T-helper 2 cell (primary cell): ENCODE results near the gene GRIA2.
"Not testable (repeated sequence)": the region's sequence is repeated elsewhere in the genome, so short reads cannot be mapped to it uniquely, and the experiment has no call there.

Experiments
- DNase-seq, 5 experiments: peaks; one replicate each; pipeline versions ENCODE4 v3.0.0 to v3.0.0-alpha.2; 2012 to 2022
- total RNA-seq, 2 donors: gene quantifications; one replicate each; lab custom pipeline; 2026; lab: John Stamatoyannopoulos, UW

Gene GRIA2
- 0 reads per million in 2 donors for total RNA-seq

- peak in 1 of 5 experiments; percentile 46 for DNase-seq
These were observed at the start of gene GRIA2 for GRCh38 chr4:157220371-157220881. TSS of gene GRIA2 (plus strand) at chr4:157220728. CDS start at chr4:157221043, 315 bp downstream.

GRCh38 chr4:157172011-157172410, 48.5 kb upstream of the GRIA2 start:
- no peak for DNase-seq

GRCh38 chr4:157180268-157180667, 40.3 kb upstream of the GRIA2 start:
- not testable (repeated sequence) for DNase-seq

- no peak for DNase-seq
These were observed 36.2 kb upstream of the GRIA2 start for GRCh38 chr4:157184300-157184699.

- no peak for DNase-seq
These were observed 35.2 kb upstream of the GRIA2 start for GRCh38 chr4:157185363-157185762.

GRCh38 chr4:157195374-157195773, 25.2 kb upstream of the GRIA2 start:
- DNase-seq: no peak

- no peak for DNase-seq
These were observed 24.5 kb upstream of the GRIA2 start for GRCh38 chr4:157196046-157196445.

GRCh38 chr4:157204634-157205244, 15.8 kb upstream of the GRIA2 start:
- peak in 1 of 5 experiments; percentile 17 for DNase-seq

- DNase-seq: no peak
These were observed 2.8 kb upstream of the GRIA2 start for GRCh38 chr4:157217708-157218107.

- DNase-seq: no peak
These were observed 687 bp upstream of the GRIA2 start for GRCh38 chr4:157219711-157220370.

- no peak for DNase-seq
These were observed 932 bp downstream of the GRIA2 start for GRCh38 chr4:157221426-157221894.

- DNase-seq: no peak
These were observed 1.6 kb downstream of the GRIA2 start for GRCh38 chr4:157221895-157222770.

- DNase-seq: no peak
These were observed 2.2 kb downstream of the GRIA2 start for GRCh38 chr4:157222771-157223160.

GRCh38 chr4:157223456-157223855, 2.9 kb downstream of the GRIA2 start:
- no peak for DNase-seq

GRCh38 chr4:157225096-157225495, 4.6 kb downstream of the GRIA2 start:
- DNase-seq: no peak

- DNase-seq: no peak
These were observed 5.5 kb downstream of the GRIA2 start for GRCh38 chr4:157226035-157226434.

- DNase-seq: no peak
These were observed 6.1 kb downstream of the GRIA2 start for GRCh38 chr4:157226601-157227000.

- DNase-seq: no peak
These were observed 11.0 kb downstream of the GRIA2 start for GRCh38 chr4:157231525-157231924.

- no peak for DNase-seq
These were observed 22.3 kb downstream of the GRIA2 start for GRCh38 chr4:157242871-157243270.

- DNase-seq: no peak
These were observed 23.8 kb downstream of the GRIA2 start for GRCh38 chr4:157244348-157244747.

GRCh38 chr4:157245351-157245750, 24.8 kb downstream of the GRIA2 start:
- DNase-seq: no peak

- no peak for DNase-seq
These were observed 26.4 kb downstream of the GRIA2 start for GRCh38 chr4:157246964-157247363.

- DNase-seq: not testable (repeated sequence)
These were observed 37.6 kb downstream of the GRIA2 start for GRCh38 chr4:157258165-157258564.
